GM12801 (cell line): ENCODE measurements around the gene PXN.

Experiments
- TF ChIP-seq, protein P1 (sequence below): IDR thresholded peaks from one replicate; pipeline ENCODE4 v1.5.1; 2011; ENCODE audit warnings: control low read depth; ENCODE audit not compliant: insufficient read length; ENCODE audit errors: extremely low read depth

The PXN gene

DNA sequence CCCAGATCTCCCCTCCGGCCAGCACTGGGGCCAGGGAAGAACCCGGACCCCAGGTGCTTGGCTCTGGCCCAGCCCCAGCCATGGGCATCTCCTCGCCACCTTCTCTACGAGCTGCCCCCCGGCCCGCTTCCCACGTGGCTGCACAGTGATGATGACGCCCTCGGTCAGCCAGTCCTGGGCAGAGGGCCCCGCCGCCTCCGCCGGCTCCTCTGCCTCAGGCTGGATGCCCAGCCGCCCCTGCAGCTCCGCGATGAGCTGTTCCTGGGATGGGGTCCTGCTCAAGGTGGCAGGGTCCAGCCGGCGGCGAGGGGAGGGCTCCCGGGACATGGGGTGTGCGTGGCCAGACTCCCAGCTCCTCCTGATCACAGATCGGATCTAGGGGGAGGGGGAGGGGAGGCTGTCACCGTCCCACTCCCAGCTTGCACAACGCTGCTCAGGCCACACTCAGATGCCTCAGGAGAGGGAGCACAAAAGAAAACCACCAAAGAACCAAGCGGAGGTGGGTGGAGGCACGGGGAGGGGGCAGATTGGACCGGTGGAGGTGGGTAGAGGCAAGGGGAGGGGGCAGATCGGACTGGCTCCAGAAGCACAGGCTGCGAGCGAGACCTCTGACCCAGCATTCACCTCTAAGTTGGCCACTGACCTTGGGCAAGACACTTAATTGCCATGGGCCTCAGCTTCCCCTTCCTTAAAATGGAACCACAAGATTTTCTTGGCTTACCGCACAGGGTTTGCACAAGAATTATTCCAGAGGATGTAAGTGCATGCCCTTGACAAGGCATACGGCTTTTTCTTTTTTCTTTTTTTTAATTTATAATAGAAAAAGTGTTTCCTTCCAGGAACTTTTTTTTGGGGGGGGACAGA lies 48.6 kb downstream of the PXN start:
- TF ChIP-seq, protein P1, sequence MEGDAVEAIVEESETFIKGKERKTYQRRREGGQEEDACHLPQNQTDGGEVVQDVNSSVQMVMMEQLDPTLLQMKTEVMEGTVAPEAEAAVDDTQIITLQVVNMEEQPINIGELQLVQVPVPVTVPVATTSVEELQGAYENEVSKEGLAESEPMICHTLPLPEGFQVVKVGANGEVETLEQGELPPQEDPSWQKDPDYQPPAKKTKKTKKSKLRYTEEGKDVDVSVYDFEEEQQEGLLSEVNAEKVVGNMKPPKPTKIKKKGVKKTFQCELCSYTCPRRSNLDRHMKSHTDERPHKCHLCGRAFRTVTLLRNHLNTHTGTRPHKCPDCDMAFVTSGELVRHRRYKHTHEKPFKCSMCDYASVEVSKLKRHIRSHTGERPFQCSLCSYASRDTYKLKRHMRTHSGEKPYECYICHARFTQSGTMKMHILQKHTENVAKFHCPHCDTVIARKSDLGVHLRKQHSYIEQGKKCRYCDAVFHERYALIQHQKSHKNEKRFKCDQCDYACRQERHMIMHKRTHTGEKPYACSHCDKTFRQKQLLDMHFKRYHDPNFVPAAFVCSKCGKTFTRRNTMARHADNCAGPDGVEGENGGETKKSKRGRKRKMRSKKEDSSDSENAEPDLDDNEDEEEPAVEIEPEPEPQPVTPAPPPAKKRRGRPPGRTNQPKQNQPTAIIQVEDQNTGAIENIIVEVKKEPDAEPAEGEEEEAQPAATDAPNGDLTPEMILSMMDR, result no peak

DNA sequence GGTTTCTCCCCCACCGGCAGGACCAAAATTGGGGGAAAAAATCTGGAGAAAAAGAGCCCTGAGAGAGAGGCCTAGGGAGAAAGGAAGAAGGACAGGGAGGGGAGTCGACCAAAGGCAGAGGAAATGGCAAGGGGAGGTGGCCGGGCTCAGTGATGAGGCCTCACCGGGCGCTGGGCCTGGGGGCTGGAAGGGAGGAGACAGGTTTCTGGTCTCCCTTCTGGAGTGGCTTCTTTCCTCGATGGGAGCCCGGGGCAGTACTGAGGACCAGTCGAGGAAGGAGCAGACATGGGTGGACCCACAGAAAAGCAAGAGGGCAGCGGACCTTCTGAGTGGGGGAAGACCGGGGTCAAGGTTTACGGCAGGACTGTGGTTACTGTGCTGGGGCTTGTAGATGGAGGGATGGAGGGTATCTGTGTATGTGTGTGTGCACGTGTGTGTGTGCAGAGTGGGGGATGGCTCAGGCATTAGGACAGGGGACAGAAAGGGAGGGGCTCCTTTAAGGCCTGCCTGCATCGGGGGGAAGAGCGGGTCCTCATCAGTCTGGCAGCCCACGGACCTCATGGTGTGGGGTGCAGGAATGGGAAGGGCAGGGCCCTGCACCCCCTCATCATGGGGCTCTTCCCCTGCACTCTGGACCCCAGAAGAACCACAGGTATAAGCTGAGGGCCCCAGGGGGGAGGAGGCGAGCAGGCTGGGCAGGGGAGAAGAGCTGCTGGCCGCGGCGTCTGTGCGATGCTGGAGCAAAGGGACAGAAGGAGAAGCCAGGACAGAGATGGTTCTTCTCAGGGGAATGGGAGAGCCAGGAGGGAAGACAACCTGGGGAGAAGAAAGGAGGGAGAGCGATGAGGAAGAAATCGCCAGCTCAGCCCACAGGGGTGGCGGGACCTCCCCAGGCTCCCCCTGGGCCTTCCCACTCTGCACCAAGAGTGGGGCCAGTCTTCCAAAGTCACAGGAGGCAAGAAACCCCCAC lies 49.5 kb downstream of the PXN start:
- TF ChIP-seq, protein P1, result no peak

DNA sequence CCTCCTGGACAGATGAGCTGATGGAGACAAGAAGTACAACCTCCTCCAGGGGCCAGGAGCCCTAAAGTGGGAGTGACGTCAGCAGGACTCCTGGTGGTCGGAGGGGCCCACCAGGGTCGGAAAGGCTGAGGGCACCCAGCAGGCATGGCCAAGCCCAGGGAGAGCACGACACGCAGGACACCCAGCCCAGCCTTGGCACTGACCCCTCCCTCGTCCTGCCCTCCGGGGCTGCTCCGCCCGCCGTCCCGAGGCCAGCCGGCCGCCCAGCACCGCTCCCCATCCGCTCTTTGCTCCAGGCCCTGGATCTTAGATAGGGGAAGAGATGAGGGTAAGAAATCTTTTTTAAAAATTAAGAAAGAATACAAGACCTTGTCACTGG lies 50.2 kb downstream of the PXN start:
- TF ChIP-seq, protein P1, result no peak

DNA sequence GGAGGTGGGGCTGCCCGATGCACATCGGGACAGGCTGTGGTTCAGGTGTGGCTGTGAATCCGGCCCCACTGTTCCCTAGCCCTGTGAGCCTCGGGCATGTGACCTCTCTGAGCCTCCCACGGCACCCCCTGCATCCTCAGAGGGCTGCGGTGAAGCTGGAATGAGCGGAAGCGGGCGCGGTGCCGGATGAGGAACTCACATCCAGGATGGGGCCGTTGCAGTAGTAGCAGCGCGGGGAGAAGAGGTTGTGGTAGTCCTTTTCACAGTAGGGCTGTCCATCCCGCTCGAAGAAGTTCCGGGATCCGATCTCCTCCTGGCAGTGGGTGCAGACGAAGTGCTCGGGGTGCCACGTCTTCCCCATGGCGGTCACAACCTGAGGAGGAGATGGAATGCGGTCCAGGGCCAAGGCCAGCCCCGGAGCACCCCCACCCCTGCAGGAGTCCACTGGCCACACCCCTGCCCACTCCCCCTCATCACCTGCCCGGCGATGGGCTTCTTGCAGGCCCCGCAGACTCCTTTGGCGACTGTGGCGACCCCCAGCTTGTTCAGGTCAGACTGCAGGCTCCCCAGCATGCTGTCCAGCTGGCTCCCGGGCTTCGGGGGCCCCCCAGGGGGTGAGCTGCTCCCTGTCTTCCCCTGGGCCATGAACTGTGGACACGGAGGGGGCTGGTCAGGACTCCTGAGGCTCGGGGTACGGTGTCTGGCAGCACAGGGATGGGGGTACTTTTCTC lies 50.7 kb downstream of the PXN start:
- TF ChIP-seq, protein P1, result no peak

DNA sequence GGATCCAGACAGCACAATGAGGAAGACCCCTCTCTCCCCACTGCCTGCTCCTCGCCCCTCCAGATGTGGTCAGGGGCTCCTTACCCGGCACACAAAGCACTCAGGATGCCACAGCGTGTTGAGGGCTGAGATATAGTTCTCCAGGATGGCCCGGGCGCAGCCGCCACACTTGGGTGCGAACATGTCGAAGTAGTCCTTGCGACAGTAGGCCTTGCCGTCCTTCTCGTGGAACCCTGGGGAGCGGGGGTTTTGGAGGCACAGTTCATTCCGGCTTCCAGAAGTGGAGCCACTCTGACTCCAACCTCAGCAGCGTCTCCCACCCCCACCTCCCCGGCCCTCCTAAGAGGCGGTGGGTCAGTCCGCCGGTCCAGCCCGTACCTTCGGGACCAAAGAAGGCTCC lies 51.8 kb downstream of the PXN start:
- TF ChIP-seq, protein P1, result no peak

DNA sequence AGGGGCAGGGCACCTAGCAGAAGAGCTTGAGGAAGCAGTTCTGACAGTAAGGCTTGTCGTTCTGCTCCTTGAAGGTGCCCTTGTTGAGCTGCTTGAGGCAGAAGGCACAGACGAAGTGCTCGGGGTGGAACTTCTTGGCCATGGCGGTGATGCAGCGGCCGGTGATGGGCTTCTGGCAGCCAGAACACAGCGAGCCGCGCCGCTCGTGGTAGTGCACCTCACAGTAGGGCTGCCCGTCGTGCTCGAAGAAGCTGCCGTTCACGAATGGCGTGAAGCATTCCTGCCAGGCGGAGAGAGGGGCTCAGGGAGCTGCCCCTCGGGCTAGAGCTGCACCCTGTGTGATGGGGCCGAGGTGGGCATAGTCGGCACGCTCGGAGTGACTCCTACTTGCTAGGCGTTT lies 53.2 kb downstream of the PXN start:
- TF ChIP-seq, protein P1, result no peak

DNA sequence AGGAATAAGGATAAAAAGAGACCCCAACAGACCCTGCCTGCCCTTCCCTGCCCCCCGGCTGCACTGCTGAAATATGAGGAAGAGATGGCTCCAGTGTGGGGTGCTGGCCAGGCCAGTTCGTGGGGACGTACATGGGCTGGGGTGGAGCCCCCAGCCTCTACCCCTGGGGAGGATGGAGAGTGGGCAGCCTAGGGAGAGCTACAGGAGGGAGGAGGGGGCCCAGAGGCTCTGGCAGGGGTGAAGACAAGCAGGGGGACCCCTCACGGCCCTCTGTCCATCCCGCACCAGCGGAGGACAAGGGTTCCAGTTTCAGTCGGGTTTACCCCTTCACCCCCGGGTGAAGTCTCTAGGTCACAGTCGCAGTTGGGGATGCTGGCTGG lies 53.6 kb downstream of the PXN start:
- TF ChIP-seq, protein P1, result no peak
